GM20431 (cell line): ENCODE data around the gene CABLES1.

Source experiments
- in situ Hi-C: fragments of 300-500 bp; cut with MseI, MboI; formaldehyde crosslinking; loops from one replicate; pipeline ENCODE4 v1.15.0; 2020; ENCODE audit warnings: low sequenced_read_pairs; ENCODE audit not compliant: unreplicated experiment

CABLES1 gene

GRCh38 chr18:23209796-23210195, 74.5 kb downstream of the CABLES1 start:
- in situ Hi-C loops = no loop called here

- in situ Hi-C loops = no loop called here
These were observed 75.2 kb downstream of the CABLES1 start for GRCh38 chr18:23210526-23210925.

GRCh38 chr18:23211146-23211545, 75.9 kb downstream of the CABLES1 start:
- in situ Hi-C loops = no loop called here

DNA sequence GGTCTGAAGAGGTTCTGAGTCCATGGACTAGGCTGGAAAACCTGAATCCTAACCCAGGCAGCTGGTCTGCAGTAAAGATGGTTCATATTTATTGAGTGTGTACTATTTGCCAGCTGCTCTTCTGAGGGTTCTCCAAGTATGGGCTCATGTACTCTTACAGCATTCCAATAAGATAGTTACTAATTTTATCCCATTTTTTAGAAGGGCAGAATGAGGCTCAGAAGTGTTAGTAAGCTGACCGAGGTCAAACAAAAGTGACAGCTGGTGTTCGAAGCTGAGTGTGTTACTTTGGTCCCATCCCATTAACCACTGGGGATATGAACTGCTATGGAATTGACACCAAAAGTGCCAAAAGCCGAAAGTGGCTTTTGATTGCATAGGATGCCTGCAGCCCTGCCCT, 76.9 kb downstream of the CABLES1 start:
- in situ Hi-C loops = no loop called here

- in situ Hi-C loops = no loop called here
These were observed 77.9 kb downstream of the CABLES1 start for GRCh38 chr18:23213200-23213599.

DNA sequence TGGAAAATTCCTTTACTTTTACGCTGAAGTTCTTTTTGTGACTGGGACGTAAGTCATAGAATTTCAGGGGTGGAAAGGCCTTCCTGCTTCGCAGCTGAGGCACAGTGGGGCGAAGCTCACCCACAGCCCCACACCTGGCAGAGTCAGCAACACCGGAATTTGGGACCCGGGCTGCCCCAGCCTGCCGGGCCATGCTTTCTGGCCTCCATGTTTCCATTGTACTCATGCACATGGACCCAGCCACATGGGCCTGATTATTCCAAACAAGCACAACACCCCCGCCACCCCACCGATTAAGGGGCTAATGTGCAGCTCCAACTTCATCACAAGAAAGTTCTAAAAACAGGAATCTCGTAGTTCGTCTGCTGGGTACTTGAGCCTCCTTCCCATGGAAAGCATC, 82.5 kb downstream of the CABLES1 start:
- in situ Hi-C loops = no loop called here

DNA sequence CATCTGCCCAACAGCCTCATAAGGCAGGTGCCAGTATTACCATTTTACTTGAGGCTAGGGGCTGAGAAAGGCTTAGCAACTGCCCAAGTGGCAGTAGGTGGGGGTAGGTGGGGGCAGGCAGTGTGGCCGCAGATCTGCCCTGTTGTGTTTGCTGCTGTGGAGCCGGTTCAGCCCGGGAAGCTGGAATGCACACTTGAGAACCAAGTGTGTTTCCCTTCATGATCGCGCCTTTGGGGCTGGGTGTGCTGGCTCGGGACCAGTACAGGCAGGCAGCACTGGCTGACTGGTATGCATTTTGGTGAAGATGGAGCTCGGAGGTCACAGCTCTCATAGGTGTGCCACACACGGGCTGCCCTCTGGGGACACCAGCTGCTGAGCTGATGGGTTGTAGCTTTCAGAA, 85.1 kb downstream of the CABLES1 start:
- in situ Hi-C loops = no loop called here

DNA sequence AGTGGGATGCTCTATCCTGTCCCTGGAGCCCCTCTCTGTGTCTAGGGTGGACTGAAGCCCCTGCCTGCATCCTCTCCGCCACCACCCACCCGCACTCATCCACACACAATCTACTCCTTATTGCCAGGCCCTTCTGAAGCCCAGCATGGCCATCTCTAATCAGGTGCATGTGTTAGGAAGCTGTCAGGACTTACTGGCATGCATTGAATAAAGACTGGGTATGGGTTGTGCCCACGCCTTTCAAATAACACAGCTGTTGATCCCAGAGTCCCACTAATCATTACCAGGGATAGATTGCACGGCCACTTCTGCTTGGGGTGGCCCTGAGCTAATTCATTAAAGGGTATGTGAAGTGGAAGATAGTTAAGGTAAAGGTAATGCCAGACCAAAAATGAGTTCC, 88.4 kb downstream of the CABLES1 start:
- in situ Hi-C loops = no loop called here

- in situ Hi-C loops = no loop called here
These were observed 90.2 kb downstream of the CABLES1 start for GRCh38 chr18:23225503-23225902.

DNA sequence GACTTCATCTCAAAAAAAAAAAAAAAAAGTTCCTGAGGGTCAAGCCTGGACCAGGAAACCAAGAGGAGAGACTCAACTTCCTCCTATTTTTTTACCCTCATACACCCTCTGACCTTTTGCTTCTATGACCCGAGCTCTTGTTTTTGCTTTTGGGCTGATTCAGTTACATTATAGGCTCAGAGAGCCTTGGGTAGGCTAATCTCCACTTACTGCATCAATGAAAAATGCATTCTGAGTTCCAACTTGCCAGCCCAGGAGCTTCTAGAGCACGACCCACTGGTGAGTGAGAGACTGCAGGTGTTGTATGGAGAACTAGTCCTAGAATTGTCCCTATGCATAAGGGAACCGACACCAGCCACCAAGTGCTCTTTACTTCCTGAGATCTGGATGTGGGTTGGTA, 91.1 kb downstream of the CABLES1 start:
- in situ Hi-C loops = no loop called here

DNA sequence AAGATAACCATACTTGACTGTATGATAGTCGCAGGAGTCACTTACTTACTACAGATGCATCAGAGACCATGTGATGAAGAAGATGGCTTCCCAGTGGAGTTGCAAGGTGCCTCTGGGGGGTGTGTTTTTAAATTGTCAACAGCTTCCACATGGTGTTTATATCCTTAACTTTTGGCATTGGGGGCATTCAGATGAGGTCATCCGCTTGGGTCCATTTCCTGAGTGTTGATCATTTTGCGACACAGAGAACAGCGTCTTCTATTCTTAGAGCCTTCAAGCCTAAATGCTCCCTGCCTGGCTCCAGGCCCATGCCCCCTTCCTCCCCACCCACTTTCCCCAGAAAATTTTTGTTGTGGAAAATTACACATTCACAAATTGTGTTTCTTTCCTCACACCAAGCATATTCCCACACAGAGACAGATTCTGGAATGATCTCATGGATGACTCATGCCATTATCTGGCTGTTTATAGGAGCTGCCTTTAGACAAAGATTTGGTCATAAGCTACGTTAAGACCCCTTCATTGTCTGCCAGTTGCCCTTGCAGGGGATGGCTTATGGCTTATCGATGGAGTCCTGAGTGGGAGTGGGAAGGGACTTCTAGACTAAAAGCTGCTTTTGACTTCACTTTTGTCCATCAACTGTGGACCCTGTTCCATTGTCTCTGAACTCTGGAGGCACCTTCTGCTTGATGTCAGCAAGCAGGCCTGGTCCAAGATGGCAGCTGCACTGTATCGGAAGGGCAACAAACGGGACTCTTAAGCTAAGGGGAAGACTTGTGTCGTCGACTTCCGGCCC, 91.8 kb downstream of the CABLES1 start:
- in situ Hi-C loops = no loop called here

GRCh38 chr18:23227726-23228070, 92.4 kb downstream of the CABLES1 start:
- in situ Hi-C loops = no loop called here

GRCh38 chr18:23228102-23229061, 93.1 kb downstream of the CABLES1 start:
- in situ Hi-C loops = no loop called here

DNA sequence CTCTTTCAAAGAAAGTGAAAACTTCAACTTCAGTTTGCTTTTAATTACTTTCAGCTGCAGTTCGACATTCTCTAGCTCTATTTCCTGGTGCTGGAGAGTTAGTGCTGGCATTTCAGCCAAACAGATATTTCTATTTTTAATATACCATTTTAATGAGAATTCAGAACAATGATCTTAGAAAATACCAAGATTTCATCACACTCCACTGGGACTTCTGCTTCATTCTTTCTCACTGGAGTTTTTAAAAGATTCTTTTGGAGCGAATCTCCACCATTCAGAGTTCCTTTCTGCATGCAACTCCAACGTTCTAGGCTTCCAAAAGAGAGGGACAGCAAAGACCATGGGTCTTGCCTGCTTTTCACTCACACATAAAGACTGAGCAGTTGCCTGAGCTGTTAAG, 94.2 kb downstream of the CABLES1 start:
- in situ Hi-C loops = no loop called here

GRCh38 chr18:23230686-23231085, 95.4 kb downstream of the CABLES1 start:
- in situ Hi-C loops = no loop called here

GRCh38 chr18:23231340-23232021, 96.2 kb downstream of the CABLES1 start:
- in situ Hi-C loops = no loop called here

DNA sequence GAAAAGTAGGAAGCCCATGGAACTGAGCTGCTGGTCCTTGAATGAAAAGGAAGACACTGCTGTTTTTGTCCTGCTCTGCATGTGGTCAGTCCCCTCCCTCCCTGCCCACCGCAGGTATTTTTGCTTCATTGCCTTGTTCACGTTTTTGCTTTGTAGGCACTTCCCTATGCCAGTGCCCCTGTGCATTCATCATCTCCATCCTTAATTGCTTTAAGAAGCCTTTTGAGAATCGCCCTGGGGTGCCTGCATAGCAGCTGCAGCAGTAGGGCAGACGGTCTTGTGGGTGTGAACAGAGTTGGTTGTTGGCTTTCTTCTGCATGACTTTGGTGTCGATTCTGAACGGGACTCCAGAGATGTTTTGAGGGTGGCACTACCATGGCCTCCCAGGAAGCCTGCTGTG, 97.0 kb downstream of the CABLES1 start:
- in situ Hi-C loops = no loop called here

GRCh38 chr18:23234619-23235018, 99.3 kb downstream of the CABLES1 start:
- in situ Hi-C loops = no loop called here

DNA sequence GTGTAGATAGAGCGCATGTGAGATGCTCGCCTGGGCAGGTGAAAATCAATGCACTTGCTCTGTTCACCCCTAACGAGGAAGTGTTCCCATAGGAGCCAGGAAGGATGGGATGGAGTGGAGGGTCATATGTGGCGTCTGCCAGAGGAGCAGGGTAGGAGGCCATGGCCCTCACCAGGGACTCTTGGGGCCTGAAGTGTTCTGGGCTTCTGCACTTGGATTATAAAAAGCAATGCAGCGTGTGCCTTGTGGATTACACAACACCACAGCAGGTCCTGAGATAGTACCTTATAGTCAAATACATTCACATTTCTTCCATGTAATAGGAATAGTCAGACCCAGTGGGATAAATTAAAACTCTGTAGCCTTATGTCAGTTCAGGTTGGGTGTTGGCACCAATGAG, 100.1 kb downstream of the CABLES1 start:
- in situ Hi-C loops = no loop called here

GRCh38 chr18:23235860-23236259, 100.6 kb downstream of the CABLES1 start:
- in situ Hi-C loops = no loop called here
